Measurements from ENCODE around the gene PYROXD2. TPM values are rescaled to one million over a fixed set of nuclear protein-coding genes. Genes with fewer than 3 reads are reported as not detected.

The PYROXD2 gene
- total and polyA plus RNA-seq, 2 of the 13 experiments (the other 11 are each of a cell fraction or from before 2014, with no cell fraction given) = 2.0 to 6.2 TPM

GRCh38 chr10:98377536-98377935, 37.4 kb downstream of the PYROXD2 start:
- WGBS (ENCODE audit: low lambda C conversion rate) = 27% methylated on average over 3 of the region's 3 CpGs
- Histone ChIP-seq H2AFZ (ENCODE audit: low read length) (no peak overlapping the region), H3K79me2 (ENCODE audit: insufficient read depth, low read length) (no peaks in the 10 kb centered on the region), H3K27ac (ENCODE audit: extremely low read length, insufficient read depth, low read length) (no peak overlapping the region), H3K9me3 (ENCODE audit: low read length) (peaks cover 7% of the 10 kb centered on the region; the same call in 1 of the 2 replicates), H3K36me3 (replicated peaks in 1 of 2; ENCODE audit: control insufficient read depth in 1 of 2, insufficient read depth in 2 of 2, low read length in 2 of 2) (no peaks in the 10 kb centered on the region), H4K20me1 (ENCODE audit: insufficient read depth, low read length) (no peaks in the 10 kb centered on the region), H3K27me3 (ENCODE audit: control insufficient read depth in 1 of 2, insufficient read depth in 2 of 2, low read length in 2 of 2) (peaks cover 2 to 25% of the 10 kb centered on the region in 2 experiments; a peak in 3 of 5 replicates), H3K4me3 (replicated peaks in 1 of 3; ENCODE audit: insufficient read depth in 1 of 3, low read depth in 2 of 3, low read length in 3 of 3) (no peak overlapping the region), H3K4me1 (ENCODE audit: insufficient read depth, low read length) (no peaks in the 10 kb centered on the region), H3K9ac (ENCODE audit: insufficient read depth, low read depth, low read length) (no peak overlapping the region), H3K4me2 (ENCODE audit: low read depth, low read length) (no peak overlapping the region)
- no TSS peak for BruUV-seq (replicated peaks)
- TF ChIP-seq GABPB1 (CRISPR knock-in tag; IDR thresholded peaks at IDR 0.05) (no peak), ZFP62 (CRISPR knock-in tag; IDR thresholded peaks at IDR 0.05) (no peak), TEAD2 (CRISPR knock-in tag; IDR thresholded peaks at IDR 0.05) (no peak), ARNT (IDR thresholded peaks at IDR 0.05) (no peak), ZBTB26 (CRISPR knock-in tag; IDR thresholded peaks at IDR 0.05; ENCODE audit: borderline replicate concordance) (no peak), SNAPC4 (CRISPR knock-in tag; IDR thresholded peaks at IDR 0.05) (no peak), ZBTB49 (CRISPR knock-in tag; IDR thresholded peaks at IDR 0.05; ENCODE audit: borderline replicate concordance) (no peak), TFE3 (CRISPR knock-in tag; IDR thresholded peaks at IDR 0.05) (no peak), ZMYM3 (CRISPR knock-in tag; IDR thresholded peaks at IDR 0.05) (no peak), SAFB2 (CRISPR knock-in tag; IDR thresholded peaks at IDR 0.05; ENCODE audit: borderline replicate concordance, low read depth) (no peak), ETV5 (CRISPR knock-in tag; IDR thresholded peaks at IDR 0.05; ENCODE audit: borderline replicate concordance) (no peak), ISL2 (CRISPR knock-in tag; IDR thresholded peaks at IDR 0.05) (no peak), SMARCE1 (IDR thresholded peaks at IDR 0.05; ENCODE audit: borderline replicate concordance) (no peak)
- DNase-seq (ENCODE audit: low spot score) (no peak), FAIRE-seq (no peak), ATAC-seq (no peak)
- CTCF ChIA-PET (ENCODE audit: low intra/inter-chr PET ratio, low total read pairs) = no interaction called here
- POLR2A ChIA-PET = no interaction called here
- in situ Hi-C loops (cut with HindIII; ENCODE audit: extremely low pct_ligation_motif_present, low pct_unique_long_range_greater_than_20kb) = no loop called here
- intact Hi-C loops (cut with micrococcal nuclease; ENCODE audit: unreplicated experiment) = no loop called here
